Mesothelial cell of epicardium (in vitro differentiated cells): ENCODE measurements around the gene CRHR1. TPM values are rescaled to one million over a fixed set of nuclear protein-coding genes. Genes with fewer than 3 reads are reported as not detected.

Source experiments
- DNase-seq, 2 experiments: peaks; one replicate each; pipeline ENCODE4 v3.0.0; 2021; ENCODE audit warnings: low spot score in 2 of 2; ENCODE audit not compliant: unreplicated experiment in 2 of 2
- H3K27ac Mint-ChIP-seq: 2 replicates; pipeline ENCODE4 v1.8.0; 2021; ENCODE audit warnings: mixed read lengths
- H3K27me3 Mint-ChIP-seq: 2 replicates; pipeline ENCODE4 v1.8.0; 2021; ENCODE audit warnings: low read depth, mixed read lengths
- H3K36me3 Mint-ChIP-seq: 2 replicates; pipeline ENCODE4 v1.8.0; 2021; ENCODE audit warnings: mixed read lengths
- H3K4me1 Mint-ChIP-seq: 2 replicates; pipeline ENCODE4 v1.8.0; 2021; ENCODE audit warnings: mixed read lengths
- H3K4me3 Mint-ChIP-seq: 2 replicates; pipeline ENCODE4 v1.8.0; 2021; ENCODE audit warnings: mild to moderate bottlenecking, moderate library complexity, mixed read lengths
- H3K9me3 Mint-ChIP-seq: 2 replicates; pipeline ENCODE4 v1.8.0; 2021; ENCODE audit warnings: mixed read lengths
- CTCF ChIP-seq: fragments of 200-600 bp; sonication (generic); IDR thresholded peaks from one replicate; pipeline ENCODE4 v1.5.0; 2021; ENCODE audit warnings: antibody characterized with exemption; ENCODE audit not compliant: unreplicated experiment
- total RNA-seq: library from RNA; stranded (reverse); gene quantifications from 3 replicates; pipeline ENCODE4 v1.2.1, GENCODE V29; 2021

Gene CRHR1
- total RNA-seq, 1 donor from 2014 or later: 0.36 TPM

- H3K27ac Mint-ChIP-seq: no peak overlapping the region
- H3K4me1 Mint-ChIP-seq: no peaks in the 10 kb centered on the region
- H3K36me3 Mint-ChIP-seq: no peaks in the 10 kb centered on the region
- no peaks in the 10 kb centered on the region for H3K9me3 Mint-ChIP-seq
- no peak for TF ChIP-seq CTCF
- H3K27me3 Mint-ChIP-seq: peaks cover 45% of the 10 kb centered on the region
- no peak for DNase-seq
- no peak overlapping the region for H3K4me3 Mint-ChIP-seq
Observed at GRCh38 chr17:45850468-45850867, 66.3 kb downstream of the CRHR1 start.

- no peaks in the 10 kb centered on the region for H3K4me1 Mint-ChIP-seq
- H3K27ac Mint-ChIP-seq: no peak overlapping the region
- H3K4me3 Mint-ChIP-seq: no peak overlapping the region
- no peaks in the 10 kb centered on the region for H3K36me3 Mint-ChIP-seq
- no peaks in the 10 kb centered on the region for H3K9me3 Mint-ChIP-seq
- DNase-seq: no peak
- H3K27me3 Mint-ChIP-seq: peaks cover 45% of the 10 kb centered on the region
- no peak for TF ChIP-seq CTCF
Observed at GRCh38 chr17:45851022-45851421, 66.9 kb downstream of the CRHR1 start.

GRCh38 chr17:45851464-45851863 lies 67.3 kb downstream of the CRHR1 start:
- Mint-ChIP-seq H3K36me3 (no peaks in the 10 kb centered on the region), H3K27me3 (peaks cover 41% of the 10 kb centered on the region), H3K4me1 (no peaks in the 10 kb centered on the region), H3K9me3 (no peaks in the 10 kb centered on the region), H3K27ac (no peak overlapping the region), H3K4me3 (no peak overlapping the region)
- no peak for DNase-seq
- no peak for TF ChIP-seq CTCF

GRCh38 chr17:45851873-45852272 lies 67.8 kb downstream of the CRHR1 start:
- no peak overlapping the region for H3K4me3 Mint-ChIP-seq
- H3K27me3 Mint-ChIP-seq: peaks cover 41% of the 10 kb centered on the region
- H3K9me3 Mint-ChIP-seq: no peaks in the 10 kb centered on the region
- no peak for DNase-seq
- H3K27ac Mint-ChIP-seq: no peak overlapping the region
- no peaks in the 10 kb centered on the region for H3K36me3 Mint-ChIP-seq
- TF ChIP-seq CTCF: no peak
- no peaks in the 10 kb centered on the region for H3K4me1 Mint-ChIP-seq

GRCh38 chr17:45852535-45853297 lies 68.6 kb downstream of the CRHR1 start:
- no peaks in the 10 kb centered on the region for H3K36me3 Mint-ChIP-seq
- no peak overlapping the region for H3K27ac Mint-ChIP-seq
- no peak overlapping the region for H3K4me3 Mint-ChIP-seq
- peak; percentile 90 for TF ChIP-seq CTCF
- peak in 1 of 2 experiments; percentile 79 for DNase-seq
- H3K4me1 Mint-ChIP-seq: no peaks in the 10 kb centered on the region
- H3K9me3 Mint-ChIP-seq: no peaks in the 10 kb centered on the region
- peaks cover 38% of the 10 kb centered on the region for H3K27me3 Mint-ChIP-seq
